ENCODE results near the gene BBC3.
"Not testable (repeated sequence)": the region's sequence is repeated elsewhere in the genome, so short reads cannot be mapped to it uniquely, and the experiment has no call there.

BBC3 gene

DNA sequence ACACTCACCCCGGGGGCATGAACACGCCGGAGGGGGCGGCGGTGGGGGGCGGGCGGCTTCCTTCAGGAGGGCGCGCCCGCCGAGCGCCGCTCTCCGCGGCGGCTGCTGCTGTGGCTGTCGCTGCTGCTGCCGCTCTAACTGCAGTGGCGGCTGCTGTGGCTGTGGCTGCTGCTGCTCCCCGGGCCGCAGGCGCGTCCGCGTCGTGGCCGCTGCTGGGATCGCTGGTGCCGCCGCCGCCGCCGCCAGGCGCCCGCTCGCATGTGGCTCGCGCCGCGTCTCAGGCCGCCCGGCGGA lies at the start of gene BBC3:
BBC3 (minus strand) TSS at position 279 of the 294 bp plus-strand sequence. CDS start 2,768 bp downstream, outside the sequence.
- DNase-seq: no peak

DNA sequence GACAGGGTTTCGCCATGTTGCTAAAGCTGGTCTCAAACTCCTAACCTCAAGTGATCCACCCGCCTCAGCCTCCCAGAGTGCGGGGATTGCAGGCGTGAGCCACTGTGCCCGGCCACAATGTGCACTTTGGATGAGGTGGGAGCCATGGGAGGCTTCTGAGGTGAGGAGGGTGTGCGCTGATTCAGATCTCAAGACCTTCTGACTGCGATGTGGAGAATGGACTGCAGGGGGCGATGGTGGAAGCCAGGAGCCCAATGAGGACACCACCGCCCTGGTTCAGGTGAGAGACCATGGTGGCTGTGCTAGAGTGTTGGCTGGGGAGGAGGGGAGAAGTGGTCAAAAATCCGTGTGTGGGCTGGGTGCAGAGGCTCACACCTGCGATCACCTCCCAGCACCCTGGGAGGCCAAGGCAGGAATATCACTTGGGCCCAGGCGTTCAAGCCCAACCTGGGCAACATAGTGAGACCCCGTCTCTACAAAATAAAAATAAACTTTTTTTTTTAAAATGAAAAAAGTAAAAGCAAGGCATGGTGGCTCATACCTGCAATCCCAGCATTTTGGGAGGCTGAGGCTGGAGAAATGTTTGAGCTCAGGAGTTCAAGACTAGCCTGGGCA lies 49.3 kb upstream of the BBC3 start:
- peak; percentile 23 to 38 for DNase-seq

DNA sequence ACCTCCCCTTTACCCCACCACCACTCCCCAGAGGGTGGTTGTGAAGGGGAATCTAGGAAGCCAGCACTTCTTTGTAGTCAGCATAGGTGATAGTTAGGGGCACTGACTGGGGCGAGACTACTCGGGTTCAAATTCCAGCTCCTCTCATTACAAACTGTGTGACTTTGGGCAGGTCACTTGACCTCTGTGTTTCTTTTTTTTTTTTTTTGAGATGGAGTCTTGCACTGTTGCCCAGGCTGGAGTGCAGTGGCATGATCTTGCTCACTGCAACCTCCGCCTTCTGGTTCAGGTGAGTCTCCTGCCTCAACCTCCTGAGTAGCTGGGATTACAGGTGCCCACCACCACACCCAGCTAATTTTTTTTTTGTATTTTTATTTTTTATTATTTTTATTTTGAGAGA lies 45.5 kb upstream of the BBC3 start:
- not testable (repeated sequence) for DNase-seq

GRCh38 chr19:47275791-47276461 lies 44.9 kb upstream of the BBC3 start:
- no peak for DNase-seq

- no peak for DNase-seq
Observed at GRCh38 chr19:47274891-47275761, 44.1 kb upstream of the BBC3 start.

- peak; percentile 76 to 79 for DNase-seq
Observed at GRCh38 chr19:47274071-47274890, 43.3 kb upstream of the BBC3 start, which contains the start of gene INAFM1. INAFM1 (plus strand) TSS chr19:47274885; CDS start chr19:47274920, 35 bp downstream.

DNA sequence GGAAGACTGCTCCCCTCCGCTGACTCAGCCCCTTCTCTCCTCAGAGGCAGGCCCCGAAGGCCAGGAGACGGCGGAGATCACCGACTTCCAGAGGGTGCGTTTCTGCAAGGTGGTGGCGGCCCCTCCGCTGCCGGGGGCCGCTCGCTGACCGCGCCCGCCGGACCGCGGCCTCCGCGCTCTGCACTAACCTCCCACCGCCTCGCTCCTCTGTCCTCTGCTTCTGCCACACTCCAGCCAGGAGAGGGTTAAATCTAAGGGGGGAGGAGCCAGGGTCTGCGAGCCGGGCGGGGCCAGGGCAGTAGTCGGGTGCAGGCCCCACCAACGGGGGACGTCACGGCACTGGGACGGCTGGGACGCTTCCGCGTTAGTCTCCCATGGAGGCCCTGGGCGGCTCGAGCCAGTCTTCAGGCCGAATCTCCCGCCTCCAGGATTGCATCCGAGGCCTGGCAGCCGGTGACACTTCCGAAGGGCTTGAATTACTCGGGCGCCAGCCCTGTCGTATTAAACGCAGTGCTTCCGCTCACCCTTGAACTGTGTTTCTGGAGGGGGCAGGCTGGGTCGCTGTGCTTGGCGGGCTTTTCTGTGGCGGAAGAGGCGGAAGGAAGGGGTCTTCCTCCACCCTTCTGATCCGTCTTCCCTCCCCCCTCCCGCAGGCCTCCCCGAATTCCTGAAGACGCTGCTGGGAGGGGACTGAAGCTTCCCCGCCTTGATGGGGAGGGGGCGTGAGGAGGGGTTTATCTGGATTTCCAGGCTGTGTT lies 42.5 kb upstream of the BBC3 start:
- DNase-seq: peak; percentile 85 to 86

- DNase-seq: peak; percentile 63
Observed at GRCh38 chr19:47272448-47273312, 41.7 kb upstream of the BBC3 start.

- no peak for DNase-seq
Observed at GRCh38 chr19:47271949-47272348, 41.0 kb upstream of the BBC3 start.

- no peak for DNase-seq
Observed at GRCh38 chr19:47270408-47270807, 39.4 kb upstream of the BBC3 start.

DNA sequence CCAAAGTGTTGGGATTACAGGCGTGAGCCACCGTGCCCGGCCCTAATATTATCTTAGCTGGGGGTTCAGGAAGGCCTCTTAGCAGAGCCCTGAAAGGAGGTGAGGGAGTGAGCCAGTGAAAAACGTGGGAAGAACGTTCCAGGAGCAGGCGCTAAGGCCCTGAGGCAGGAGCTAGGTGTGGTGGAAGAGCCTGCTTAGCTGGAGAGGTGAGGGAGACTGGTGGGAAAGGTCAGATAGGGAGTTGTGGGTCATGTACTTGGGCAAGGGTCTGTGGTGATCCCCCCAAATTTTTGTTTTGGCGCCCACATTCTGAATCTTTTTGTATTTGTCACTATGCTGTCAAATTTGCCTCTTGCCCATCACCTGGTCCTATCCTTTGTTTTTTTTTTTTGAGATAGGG lies 38.6 kb upstream of the BBC3 start:
- no peak for DNase-seq

- no peak for DNase-seq
Observed at GRCh38 chr19:47268028-47268427, 37.0 kb upstream of the BBC3 start.

DNA sequence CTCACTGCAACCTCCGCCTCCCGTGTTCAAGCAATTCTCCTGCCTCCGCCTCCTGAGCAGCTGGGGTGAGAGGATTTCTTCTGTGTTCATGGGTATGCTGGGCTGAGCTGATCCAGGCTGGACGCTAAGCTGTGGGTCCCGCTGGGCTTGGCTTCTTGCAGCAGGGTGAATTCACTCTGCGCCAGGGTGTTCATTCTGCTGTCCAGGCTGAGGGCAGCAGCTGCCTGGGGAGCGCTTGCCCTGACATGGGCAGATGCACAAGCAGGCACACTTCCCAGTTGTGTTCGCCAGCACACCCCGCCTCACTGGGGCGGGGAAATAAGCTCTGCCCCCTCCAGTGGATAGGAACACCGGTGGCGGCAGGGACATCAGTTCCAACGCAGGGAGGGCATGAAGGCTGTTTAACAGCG lies 36.4 kb upstream of the BBC3 start:
- DNase-seq: no peak

DNA sequence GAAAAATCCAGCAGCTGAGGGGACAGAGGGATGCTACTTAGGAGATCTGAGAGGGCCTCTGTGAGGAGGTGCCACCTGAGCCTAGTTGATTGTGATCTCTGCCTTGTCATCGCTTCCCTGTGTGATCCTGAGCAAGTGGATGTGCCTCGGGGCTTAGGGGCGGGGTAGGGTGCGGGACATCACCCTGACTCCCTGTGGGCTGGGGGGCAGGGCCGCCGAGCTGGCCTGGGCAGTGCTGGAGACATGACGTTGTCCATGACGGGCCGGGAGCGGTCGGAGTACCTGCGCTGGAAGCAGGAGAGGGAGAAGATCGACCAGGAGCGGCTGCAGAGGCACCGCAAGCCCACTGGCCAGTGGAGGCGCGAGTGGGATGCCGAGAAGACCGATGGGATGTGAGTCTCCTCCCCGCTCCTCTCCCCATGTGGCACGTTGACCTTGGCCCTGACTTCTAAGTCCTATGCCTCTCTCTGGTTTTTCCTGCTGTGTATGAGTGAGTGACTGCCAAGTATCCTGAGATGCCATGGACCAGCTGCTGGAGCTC lies 35.5 kb upstream of the BBC3 start:
- DNase-seq: no peak

DNA sequence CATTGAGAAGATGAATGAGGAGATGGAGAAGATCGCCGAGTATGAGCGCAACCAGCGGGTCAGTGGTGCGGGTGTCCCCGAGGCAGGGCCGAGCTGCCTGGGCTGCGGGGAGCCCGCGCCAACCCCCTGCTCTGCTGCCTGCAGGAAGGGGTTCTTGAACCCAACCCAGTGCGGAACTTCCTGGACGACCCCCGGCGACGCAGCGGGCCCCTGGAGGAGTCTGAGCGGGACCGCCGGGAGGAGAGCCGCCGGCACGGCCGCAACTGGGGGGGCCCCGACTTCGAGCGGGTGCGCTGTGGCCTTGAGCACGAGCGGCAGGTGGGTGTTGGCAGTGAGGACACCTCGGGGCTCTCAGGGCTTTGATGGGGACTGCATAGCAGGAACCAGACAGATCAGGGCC lies 33.6 kb upstream of the BBC3 start:
- no peak for DNase-seq

GRCh38 chr19:47261946-47262793 lies 31.2 kb upstream of the BBC3 start:
- not testable (repeated sequence) for DNase-seq

DNA sequence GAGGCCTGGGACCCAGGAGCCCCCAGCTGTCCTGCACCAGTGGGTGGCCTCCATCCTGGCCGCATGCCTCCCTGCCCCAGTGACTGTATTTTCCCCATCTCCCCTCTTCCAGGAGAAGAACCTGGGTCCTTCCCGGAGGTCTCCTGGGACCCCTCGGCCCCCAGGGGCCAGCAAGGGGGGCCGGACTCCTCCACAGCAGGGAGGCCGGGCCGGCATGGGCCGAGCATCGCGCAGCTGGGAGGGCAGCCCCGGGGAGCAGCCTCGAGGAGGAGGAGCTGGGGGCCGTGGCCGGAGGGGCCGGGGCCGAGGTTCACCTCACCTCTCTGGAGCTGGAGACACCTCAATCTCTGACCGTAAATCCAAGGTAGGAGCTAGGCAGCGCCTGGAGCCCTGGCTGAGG lies 29.5 kb upstream of the BBC3 start:
- DNase-seq: no peak

GRCh38 chr19:47258895-47259555 lies 28.0 kb upstream of the BBC3 start:
- DNase-seq: no peak

- DNase-seq: no peak
Observed at GRCh38 chr19:47258434-47258833, 27.4 kb upstream of the BBC3 start.
